ENCODE measurements around the gene RWDD4. TPM values are rescaled to one million over a fixed set of nuclear protein-coding genes. Genes with fewer than 3 reads are reported as not detected.
A peak's percentile ranks its signal among the peaks of the same experiment; 100 is the strongest.

RWDD4 gene
- total RNA-seq, 1 donor from 2014 or later, result 19.6 TPM

DNA sequence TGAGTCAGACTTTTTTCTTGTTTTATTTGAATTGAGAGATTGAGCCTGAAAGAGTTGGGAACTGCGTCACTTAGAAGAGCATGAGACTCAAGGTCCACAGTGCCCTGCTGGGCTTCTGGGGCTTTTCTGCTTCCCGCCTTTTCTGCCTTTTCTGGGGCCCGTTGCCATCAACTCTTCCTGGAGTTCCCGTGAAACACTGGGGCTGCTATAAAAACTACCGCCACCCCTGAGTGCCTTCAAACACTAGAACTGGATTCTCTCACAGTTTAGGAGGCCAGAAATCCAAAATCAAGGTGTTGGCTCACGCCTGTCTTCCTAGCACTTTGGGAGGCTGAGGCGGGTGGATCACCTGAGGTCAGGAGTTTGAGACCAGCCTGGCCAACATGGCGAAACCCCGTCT, 49.8 kb downstream of the RWDD4 start:
- TF ChIP-seq CTCF (IDR thresholded peaks at IDR 0.05; ENCODE audit: unreplicated experiment), result no peak
- no peak overlapping the region for H3K4me3 Mint-ChIP-seq (ENCODE audit: low read depth)
- no peaks in the 10 kb centered on the region for H3K36me3 Mint-ChIP-seq (ENCODE audit: insufficient read depth)
- peaks cover 10% of the 10 kb centered on the region for H3K4me1 Mint-ChIP-seq (ENCODE audit: low read depth)
- H3K27me3 Mint-ChIP-seq, result no peaks in the 10 kb centered on the region
- no peaks in the 10 kb centered on the region for H3K9me3 Mint-ChIP-seq (ENCODE audit: low read depth)
- DNase-seq (ENCODE audit: low spot score, unreplicated experiment), result no peak
- H3K27ac Mint-ChIP-seq, result no peak overlapping the region

GRCh38 chr4:183607894-183608293, 51.1 kb downstream of the RWDD4 start:
- DNase-seq (ENCODE audit: low spot score, unreplicated experiment), result no peak
- no peaks in the 10 kb centered on the region for H3K27me3 Mint-ChIP-seq
- peak overlapping the region; percentile 13 for H3K27ac Mint-ChIP-seq
- H3K4me3 Mint-ChIP-seq (ENCODE audit: low read depth), result no peak overlapping the region
- no peak for TF ChIP-seq CTCF (IDR thresholded peaks at IDR 0.05; ENCODE audit: unreplicated experiment)
- no peaks in the 10 kb centered on the region for H3K36me3 Mint-ChIP-seq (ENCODE audit: insufficient read depth)
- H3K4me1 Mint-ChIP-seq (ENCODE audit: low read depth), result peaks cover 9% of the 10 kb centered on the region
- no peaks in the 10 kb centered on the region for H3K9me3 Mint-ChIP-seq (ENCODE audit: low read depth)

- Mint-ChIP-seq H3K4me3 (ENCODE audit: low read depth) (no peak overlapping the region), H3K4me1 (ENCODE audit: low read depth) (peaks cover 16% of the 10 kb centered on the region), H3K36me3 (ENCODE audit: insufficient read depth) (peaks cover 2% of the 10 kb centered on the region), H3K27me3 (no peaks in the 10 kb centered on the region), H3K27ac (peak overlapping the region; percentile 57), H3K9me3 (ENCODE audit: low read depth) (peaks cover 8% of the 10 kb centered on the region)
- TF ChIP-seq CTCF (IDR thresholded peaks at IDR 0.05; ENCODE audit: unreplicated experiment), result peak; percentile 30
- DNase-seq (ENCODE audit: low spot score, unreplicated experiment), result no peak
Observed at GRCh38 chr4:183602557-183603027, 56.4 kb downstream of the RWDD4 start.

- Mint-ChIP-seq H3K27ac (no peak overlapping the region), H3K36me3 (ENCODE audit: insufficient read depth) (peaks cover 2% of the 10 kb centered on the region), H3K4me1 (ENCODE audit: low read depth) (peaks cover 18% of the 10 kb centered on the region), H3K4me3 (ENCODE audit: low read depth) (no peak overlapping the region), H3K9me3 (ENCODE audit: low read depth) (peaks cover 8% of the 10 kb centered on the region), H3K27me3 (no peaks in the 10 kb centered on the region)
- no peak for TF ChIP-seq CTCF (IDR thresholded peaks at IDR 0.05; ENCODE audit: unreplicated experiment)
- DNase-seq (ENCODE audit: low spot score, unreplicated experiment), result no peak
Observed at GRCh38 chr4:183601381-183601780, 57.6 kb downstream of the RWDD4 start.

DNA sequence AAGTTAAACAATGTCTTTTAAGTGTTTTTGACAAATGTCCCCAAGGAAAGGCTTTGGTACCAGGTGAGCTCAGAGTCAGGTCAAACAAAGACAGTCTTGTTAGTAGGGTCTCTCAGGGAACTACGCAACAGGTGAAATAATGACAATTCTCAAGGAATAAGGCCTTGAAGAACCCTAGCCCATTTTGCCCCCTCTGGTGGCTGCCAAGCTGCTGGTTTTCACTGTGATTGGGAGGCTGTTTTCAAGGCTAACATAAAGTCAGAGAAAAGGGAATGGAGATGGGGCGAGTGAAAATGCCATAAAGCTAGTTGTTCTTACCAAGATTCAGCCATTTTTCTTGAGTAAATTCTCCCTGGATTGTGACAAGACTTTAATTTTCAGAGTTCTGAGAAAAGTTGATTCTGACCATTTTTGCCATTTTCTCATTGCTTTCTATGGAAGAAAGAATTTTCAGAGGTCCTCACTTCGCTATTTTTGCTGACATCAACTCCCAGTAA, 58.7 kb downstream of the RWDD4 start:
- TF ChIP-seq CTCF (IDR thresholded peaks at IDR 0.05; ENCODE audit: unreplicated experiment), result peak; percentile 39
- H3K9me3 Mint-ChIP-seq (ENCODE audit: low read depth), result peaks cover 8% of the 10 kb centered on the region
- H3K27ac Mint-ChIP-seq, result peak overlapping the region; percentile 54
- DNase-seq (ENCODE audit: low spot score, unreplicated experiment), result no peak
- no peaks in the 10 kb centered on the region for H3K27me3 Mint-ChIP-seq
- H3K4me1 Mint-ChIP-seq (ENCODE audit: low read depth), result peaks cover 22% of the 10 kb centered on the region
- no peak overlapping the region for H3K4me3 Mint-ChIP-seq (ENCODE audit: low read depth)
- H3K36me3 Mint-ChIP-seq (ENCODE audit: insufficient read depth), result peaks cover 2% of the 10 kb centered on the region
